Erythroblast (primary cell): Measurements from ENCODE around the gene SPATA6L.
"Not testable (repeated sequence)": the region's sequence is repeated elsewhere in the genome, so short reads cannot be mapped to it uniquely, and the experiment has no call there.

Experiments used
- DNase-seq, 2 experiments: peaks; one replicate each; lab custom pipeline; 2025; lab: John Stamatoyannopoulos, UW
- GATA1 ChIP-seq: IDR thresholded peaks from 2 replicates; pipeline ENCODE4 v1.6.1; 2011; ENCODE audit warnings: low read depth, mild to moderate bottlenecking, control low read depth, low read length, moderate library complexity
- POLR2A ChIP-seq: IDR thresholded peaks from 2 replicates; pipeline ENCODE4 v1.6.1; 2011; ENCODE audit warnings: mild to moderate bottlenecking, low read length

Gene SPATA6L

DNA sequence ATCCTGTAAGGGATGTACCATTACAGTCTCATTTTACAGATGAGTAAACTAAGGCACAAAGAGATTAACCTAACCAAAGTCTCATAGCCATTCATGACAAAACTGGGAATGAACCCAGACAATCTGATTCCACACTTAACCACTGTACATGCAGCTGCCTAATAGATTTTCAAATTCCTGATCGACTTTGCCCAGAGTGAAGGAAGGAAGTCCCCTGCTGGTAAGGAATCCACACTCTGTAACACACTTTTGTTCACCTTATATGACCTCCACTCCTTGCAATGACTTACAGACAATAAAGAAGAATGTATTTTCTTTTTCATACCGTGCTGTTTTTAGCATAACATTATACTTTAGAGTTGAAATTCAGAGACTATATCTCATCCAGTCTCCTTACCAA is 35.4 kb downstream of the SPATA6L start:
- TF ChIP-seq POLR2A: no peak
- no peak for TF ChIP-seq GATA1
- no peak for DNase-seq

DNA sequence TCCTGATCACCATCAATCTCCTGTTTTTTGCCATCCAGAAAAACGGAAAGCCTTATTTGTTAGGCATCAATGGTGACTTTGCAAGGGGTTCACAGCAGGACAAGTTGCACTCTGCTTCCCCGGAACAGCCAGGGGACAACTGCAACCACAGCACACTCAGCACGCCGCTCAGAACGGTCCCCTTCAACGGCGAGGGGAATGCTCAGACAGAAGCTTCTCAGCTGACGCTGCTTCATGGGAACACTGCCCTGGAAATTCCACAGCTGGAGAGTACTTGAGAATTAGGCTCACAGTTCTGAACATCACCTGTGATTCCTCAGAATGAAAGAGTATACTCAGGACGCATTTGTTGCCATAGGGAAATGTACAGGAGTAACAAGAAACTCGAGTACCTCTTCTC is 44.3 kb downstream of the SPATA6L start:
- DNase-seq: no peak
- TF ChIP-seq POLR2A (no peak), GATA1 (no peak)

DNA sequence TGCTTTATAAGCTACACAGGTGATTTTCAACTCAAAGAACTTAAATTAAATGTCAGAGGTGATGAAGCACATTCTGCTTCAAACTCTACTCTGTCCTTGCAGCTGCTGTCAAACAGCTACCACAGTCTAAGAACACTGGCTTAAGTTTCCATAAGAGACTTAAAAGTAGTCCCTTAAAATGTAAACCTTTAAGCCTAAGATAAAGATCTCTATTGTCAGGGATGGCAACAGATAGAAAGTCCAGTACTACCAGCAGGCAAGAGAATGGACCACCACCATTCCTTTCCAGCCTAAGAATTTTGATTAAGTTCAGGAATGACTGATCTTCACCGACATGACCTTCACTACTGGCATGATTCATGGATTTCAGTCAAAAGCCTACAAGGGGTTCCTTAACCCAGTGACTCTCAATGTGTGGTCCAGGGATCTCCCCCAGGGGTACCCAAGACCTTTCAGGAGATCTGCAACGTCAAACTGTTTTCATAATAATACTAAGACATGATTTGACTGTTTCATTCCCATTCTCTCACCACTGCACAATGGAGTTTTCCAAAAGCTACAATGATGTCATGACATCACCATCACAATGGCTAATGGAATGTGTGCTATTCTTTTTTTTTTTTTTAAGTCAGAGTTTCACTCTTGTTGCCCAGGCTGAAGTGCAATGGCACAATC is 45.3 kb downstream of the SPATA6L start:
- TF ChIP-seq POLR2A: no peak
- TF ChIP-seq GATA1: no peak
- DNase-seq: no peak

DNA sequence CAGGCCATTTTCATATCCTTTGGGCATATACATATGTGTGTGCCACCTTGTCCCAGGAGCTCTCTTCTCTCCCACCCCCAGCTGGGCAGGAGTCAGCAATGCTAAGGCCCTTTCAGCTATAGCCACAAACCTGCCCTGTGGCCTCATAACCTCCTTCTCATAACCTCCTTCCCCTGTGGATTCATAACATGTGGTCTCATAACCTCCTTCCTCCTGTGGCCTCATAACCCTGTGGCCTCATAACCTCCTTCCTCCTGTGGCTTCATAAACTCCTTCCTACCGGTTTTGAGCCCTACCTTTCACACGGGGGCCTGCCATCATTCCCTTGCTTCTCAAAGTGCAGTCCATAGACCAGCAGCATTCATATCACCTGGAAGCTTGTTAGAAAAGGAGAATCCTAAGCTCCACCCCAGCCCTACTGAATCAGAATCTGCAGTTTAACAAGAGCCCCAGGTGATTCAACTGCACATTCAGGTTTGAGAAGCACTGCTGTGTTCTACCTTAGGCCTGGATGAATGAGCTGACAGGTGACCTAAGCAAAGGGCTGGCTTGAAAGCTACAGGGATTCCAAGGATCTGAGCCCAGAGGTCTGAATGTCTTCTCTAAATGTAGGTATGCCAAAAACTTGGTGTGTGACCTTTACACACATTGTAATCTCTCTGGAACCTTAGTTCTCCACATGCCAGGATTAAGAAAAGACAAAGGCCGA is 46.1 kb downstream of the SPATA6L start:
- DNase-seq: no peak
- TF ChIP-seq GATA1: no peak
- no peak for TF ChIP-seq POLR2A

DNA sequence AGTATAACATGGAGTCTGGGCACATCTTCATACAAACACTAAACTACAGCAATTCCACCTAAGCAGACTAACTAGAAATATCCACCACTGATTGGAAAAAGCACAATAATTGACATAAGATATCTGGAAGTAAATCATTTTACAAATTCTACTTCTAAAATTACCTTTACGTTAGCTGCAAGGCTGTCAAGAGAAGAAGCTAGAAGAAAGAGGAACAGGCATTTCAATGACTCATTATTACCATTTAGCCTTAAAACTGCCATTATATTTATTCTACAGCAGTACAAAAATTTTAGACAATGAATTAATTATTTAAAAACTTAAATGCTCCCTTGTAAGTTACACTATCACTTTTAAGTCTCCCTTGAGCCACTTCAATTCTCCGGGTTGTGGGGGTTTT is 47.6 kb downstream of the SPATA6L start:
- no peak for TF ChIP-seq POLR2A
- TF ChIP-seq GATA1: no peak
- no peak for DNase-seq

DNA sequence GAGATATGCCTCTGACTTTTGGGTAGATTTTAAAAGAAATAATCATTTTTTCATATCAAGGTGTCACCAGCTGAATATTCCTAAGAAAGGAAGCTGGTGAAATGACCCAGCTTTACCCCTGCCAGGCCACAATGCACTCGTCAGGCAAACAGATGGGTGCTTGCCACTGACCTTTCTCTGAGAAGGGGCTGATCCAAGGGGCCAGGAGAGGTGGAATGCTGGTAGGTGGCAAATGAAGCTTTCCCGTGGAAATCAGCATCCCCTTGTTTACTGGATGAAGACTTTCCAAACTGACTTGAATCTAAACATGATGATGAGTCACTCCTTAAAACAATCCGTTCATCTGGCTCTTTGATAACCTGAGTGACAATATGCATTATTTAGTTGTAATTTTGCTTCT is 48.5 kb downstream of the SPATA6L start:
- DNase-seq: no peak
- TF ChIP-seq GATA1 (no peak), POLR2A (no peak)

DNA sequence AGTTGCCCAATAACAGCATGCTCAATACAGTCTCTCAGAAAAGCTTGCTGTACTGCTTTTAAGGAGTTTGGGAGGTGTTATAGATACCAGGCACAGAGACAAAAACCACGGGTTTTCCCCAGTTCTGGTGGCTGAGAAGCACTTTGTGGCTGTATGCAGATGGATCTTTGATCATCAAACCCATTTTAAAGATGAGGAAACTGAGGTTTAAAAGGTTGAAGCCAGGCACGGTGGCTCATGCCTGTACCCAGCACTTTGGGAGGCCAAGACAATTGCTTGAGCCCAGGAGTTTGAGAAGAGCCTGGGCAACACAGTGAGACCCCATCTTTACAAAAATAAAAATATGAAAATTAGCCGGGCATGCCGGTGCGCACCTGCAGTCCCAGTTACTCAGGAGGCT is 50.5 kb downstream of the SPATA6L start:
- TF ChIP-seq POLR2A: no peak
- TF ChIP-seq GATA1: no peak
- no peak for DNase-seq

DNA sequence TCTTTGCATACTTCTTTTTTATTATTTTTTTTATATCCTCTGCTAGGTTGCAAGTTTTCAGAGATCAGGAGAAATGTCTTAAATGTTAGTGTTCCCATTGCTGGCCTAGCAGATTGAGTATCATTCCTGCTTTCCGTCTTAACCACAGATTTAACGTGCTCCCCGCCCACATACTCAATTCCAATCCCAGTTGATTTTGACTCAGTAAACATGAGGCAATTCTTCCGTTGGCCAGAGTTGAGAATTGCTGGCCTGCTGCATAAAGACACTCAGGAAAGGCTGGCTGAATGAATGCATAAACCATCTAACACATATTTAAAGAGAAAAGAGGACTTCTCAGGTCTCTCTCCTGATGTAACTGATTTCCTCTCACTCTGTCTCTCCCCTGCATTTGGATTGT is 51.0 kb downstream of the SPATA6L start:
- no peak for DNase-seq
- TF ChIP-seq POLR2A (no peak), GATA1 (no peak)

DNA sequence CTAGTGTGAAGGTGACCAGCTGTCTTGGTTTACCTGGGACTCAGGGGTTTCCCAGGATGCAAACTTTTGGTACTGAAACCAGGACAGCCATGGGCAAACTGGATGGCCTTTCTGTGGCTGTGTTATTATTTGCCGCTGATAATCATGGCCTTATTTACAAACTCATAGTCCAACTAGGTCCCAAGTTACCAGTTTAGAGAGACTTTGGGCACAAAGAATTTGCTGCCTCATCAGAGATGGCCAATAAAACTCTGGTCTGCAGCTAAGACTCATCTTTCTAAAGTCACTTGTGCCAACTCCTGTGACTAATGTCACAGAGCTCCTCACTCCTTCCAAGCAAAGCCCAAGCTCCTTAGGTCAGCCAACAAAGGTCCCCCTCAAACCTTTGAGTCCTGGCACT is 51.7 kb downstream of the SPATA6L start:
- TF ChIP-seq GATA1 (no peak), POLR2A (no peak)
- DNase-seq: no peak

DNA sequence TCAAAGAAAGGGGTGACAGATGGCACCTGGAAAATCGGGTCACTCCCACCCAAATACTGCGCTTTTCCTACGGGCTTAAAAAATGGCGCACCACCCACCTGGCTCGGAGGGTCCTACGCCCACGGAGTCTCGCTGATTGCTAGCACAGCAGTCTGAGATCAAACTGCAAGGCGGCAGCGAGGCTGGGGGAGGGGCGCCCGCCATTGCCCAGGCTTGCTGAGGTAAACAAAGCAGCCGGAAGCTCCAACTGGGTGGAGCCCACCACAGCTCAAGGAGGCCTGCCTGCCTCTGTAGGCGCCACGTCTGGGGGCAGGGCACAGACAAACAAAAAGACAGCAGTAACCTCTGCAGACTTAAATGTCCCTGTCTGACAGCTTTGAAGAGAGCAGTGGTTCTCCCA is 60.2 kb downstream of the SPATA6L start:
- DNase-seq: not testable (repeated sequence)

DNA sequence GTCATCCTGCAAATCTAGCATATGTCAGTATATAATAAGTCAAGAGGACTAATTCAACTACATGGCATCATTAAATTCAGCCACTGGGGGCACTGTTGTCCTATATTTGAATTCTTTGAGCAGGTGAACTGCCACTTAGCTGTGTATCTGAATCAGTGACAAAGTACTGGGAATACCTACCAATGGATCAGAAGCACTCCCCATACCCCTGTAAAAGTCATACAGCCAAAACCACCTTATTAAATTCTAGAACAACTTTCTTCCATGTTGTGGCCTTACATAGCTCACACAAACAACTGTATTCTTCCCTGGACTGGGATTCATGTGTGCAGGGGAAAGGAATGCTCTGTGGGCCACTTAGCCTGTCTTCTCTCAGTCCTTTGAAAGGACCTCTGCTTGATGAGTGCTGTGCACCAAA is 61.6 kb downstream of the SPATA6L start:
- peak; percentile 67 to 83 for DNase-seq
- TF ChIP-seq GATA1 (no peak), POLR2A (no peak)

DNA sequence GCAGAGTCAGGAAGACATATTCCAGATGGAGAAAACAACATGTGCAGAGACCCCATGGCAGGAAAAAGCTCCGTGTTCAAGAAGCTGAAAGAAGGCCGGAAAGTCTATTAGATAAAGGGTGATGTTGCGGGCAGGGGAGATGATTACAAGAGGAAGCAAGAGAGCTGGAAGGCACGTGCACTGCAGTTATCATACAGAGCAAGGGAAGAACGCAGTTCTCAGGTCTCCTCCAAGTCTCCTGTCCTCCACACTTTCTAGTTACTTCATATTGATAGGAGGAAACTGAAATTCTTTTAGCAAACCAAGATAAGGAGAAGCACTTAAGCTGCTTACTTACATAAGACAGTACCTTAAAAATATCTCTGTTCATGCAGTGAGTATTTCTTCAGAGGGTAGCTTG is 62.5 kb downstream of the SPATA6L start:
- TF ChIP-seq POLR2A: no peak
- TF ChIP-seq GATA1: no peak
- DNase-seq: no peak

DNA sequence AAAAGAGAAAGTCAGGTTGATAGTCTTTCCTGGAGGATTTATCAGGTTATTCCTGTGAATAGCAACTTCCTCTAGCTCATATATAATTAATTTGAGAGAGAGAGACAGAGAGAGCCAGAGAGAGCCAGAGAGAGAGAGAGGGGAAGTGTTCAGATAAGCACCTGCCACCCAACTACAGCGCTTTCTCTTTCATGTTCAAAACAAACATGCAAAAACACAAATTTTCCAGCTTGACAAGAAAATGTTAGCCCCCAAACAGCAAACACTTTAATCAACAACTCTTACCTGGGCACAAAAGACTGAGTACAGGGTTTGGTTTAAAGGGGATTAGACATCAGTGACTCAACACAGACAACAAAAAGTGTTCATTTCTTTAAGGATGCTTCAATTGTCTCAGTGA is 65.9 kb downstream of the SPATA6L start:
- TF ChIP-seq GATA1 (no peak), POLR2A (no peak)
- no peak for DNase-seq

DNA sequence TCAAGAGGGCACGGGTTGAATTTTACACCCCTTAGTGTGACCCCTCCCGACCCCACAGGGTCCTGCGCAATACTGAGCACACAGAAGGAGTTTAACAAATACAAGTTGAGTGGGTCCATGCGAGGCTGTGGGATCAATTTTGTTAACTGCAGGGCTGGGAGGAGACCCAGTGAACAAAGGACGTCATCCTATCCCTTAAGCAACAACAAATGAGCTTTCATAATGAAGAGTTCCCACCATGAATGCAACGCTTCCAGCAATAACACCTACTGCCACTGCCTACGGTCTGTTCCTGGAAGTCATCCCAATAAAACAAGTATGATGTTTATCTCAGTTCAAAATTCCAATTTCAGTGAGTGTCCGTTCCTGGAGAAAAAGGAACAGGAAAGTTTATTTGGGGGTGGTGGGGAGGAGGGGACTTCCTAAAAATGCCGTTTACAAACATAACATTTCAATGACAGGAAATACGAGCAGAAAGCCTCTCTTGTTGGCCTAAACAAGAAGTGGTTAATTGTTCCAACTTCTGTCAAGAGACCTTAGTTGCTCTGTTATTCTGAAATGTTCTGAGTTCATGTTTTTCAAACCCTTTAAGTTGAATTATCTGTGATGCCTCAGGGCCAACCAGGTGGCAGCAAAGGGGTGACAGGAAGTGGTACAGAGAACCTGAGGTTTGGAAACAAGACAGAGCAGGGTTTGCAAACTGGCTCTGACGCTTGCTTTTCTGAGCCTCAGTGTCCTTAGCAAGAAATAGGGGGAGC is 69.9 kb downstream of the SPATA6L start:
- no peak for TF ChIP-seq POLR2A
- TF ChIP-seq GATA1: no peak
- DNase-seq: no peak
